DND-41 (cell line): ENCODE measurements around the gene ADORA3.

ENCODE experiments used
- ATAC-seq: fragments of 200-7000 bp; cut with Tn5 transposase; 3 replicates; pipeline ENCODE4 v1.9.1; 2021; ENCODE audit warnings: low read depth; ENCODE audit not compliant: insufficient read depth
- DNase-seq: peaks from one replicate; pipeline ENCODE4 v3.0.0-alpha.2; 2020
- H2AFZ ChIP-seq: 2 replicates; pipeline ENCODE4 v1.6.0; 2012; ENCODE audit warnings: low read depth, low read length
- H3K27ac ChIP-seq: 2 replicates; pipeline ENCODE4 v1.5.1; 2012; ENCODE audit warnings: low read length, inconsistent platforms
- H3K27me3 ChIP-seq: fragments of 200-600 bp; sonication (generic); 2 replicates; pipeline ENCODE4 v1.6.0; 2012; ENCODE audit warnings: low read length, mild to moderate bottlenecking, inconsistent platforms; ENCODE audit not compliant: insufficient read depth, poor library complexity
- H3K36me3 ChIP-seq: 2 replicates; pipeline ENCODE4 v1.5.1; 2012; ENCODE audit warnings: low read length, inconsistent platforms; ENCODE audit not compliant: insufficient read depth
- H3K4me1 ChIP-seq: 2 replicates; pipeline ENCODE4 v1.5.1; 2012; ENCODE audit warnings: mild to moderate bottlenecking, low read length; ENCODE audit not compliant: insufficient read depth
- H3K4me2 ChIP-seq: 2 replicates; pipeline ENCODE4 v1.6.0; 2012; ENCODE audit warnings: mild to moderate bottlenecking, moderate library complexity, low read length, inconsistent platforms; ENCODE audit not compliant: insufficient read depth
- H3K4me3 ChIP-seq, 2 experiments: fragments of 200-600 bp in 1 of 2; shearing (Covaris generic) in 1 of 2; 2 replicates each; pipeline ENCODE4 v1.5.1; 2012 to 2016; ENCODE audit warnings: inconsistent platforms in 2 of 2, low read length in 2 of 2, mild to moderate bottlenecking in 2 of 2, low read depth in 1 of 2, moderate library complexity in 1 of 2
- H3K79me2 ChIP-seq: 2 replicates; pipeline ENCODE4 v1.6.0; 2012; ENCODE audit warnings: low read length, inconsistent platforms; ENCODE audit not compliant: insufficient read depth
- H3K9ac ChIP-seq: 2 replicates; pipeline ENCODE4 v1.6.0; 2012; ENCODE audit warnings: low read depth, mild to moderate bottlenecking, inconsistent platforms, low read length, moderate library complexity
- H3K9me3 ChIP-seq: 2 replicates; pipeline ENCODE4 v1.5.1; 2012; ENCODE audit warnings: low read length, moderate library complexity, mild to moderate bottlenecking, inconsistent platforms; ENCODE audit not compliant: insufficient read depth, severe bottlenecking
- H4K20me1 ChIP-seq: 2 replicates; pipeline ENCODE4 v1.6.0; 2012; ENCODE audit warnings: low read length; ENCODE audit not compliant: insufficient read depth
- EZH2 ChIP-seq: IDR thresholded peaks from 3 replicates; pipeline ENCODE4 v1.6.1; 2012; ENCODE audit warnings: borderline replicate concordance, low read depth, mild to moderate bottlenecking, moderate library complexity, low read length, inconsistent platforms; ENCODE audit not compliant: severe bottlenecking
- TF ChIP-seq, protein P1 (sequence below): IDR thresholded peaks from 2 replicates; pipeline ENCODE4 v1.5.1; 2012; ENCODE audit warnings: borderline replicate concordance, low read length, moderate library complexity, mild to moderate bottlenecking; ENCODE audit not compliant: poor library complexity, severe bottlenecking; ENCODE audit errors: extremely low read depth

Gene ADORA3

DNA sequence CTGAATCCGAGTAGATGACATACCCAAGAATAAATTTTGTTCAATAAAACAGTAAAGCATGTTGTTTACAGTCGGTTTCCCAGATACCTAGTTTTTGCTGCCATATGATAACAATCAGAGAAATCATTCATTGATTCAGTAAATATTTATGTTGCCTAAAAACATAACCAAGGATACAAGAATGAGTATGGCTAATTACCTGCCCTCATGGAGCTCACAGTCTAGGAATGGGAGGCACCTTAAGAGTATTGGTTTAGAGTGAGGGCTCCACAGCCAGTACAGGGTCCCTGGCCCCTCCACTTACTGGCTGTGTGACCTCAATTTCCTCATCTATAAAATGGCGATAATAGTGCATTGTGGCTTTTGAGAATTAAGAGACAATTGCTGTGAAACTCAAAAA lies 53.2 kb downstream of the ADORA3 start:
- Histone ChIP-seq H3K27ac (peak overlapping the region; percentile 98), H3K4me1 (peaks cover 70% of the 10 kb centered on the region), H3K79me2 (peaks cover 99% of the 10 kb centered on the region), H2AFZ (peak overlapping the region; percentile 100; the same call in 1 of the 2 replicates), H3K27me3 (no peaks in the 10 kb centered on the region), H3K4me2 (peak overlapping the region; percentile 87), H4K20me1 (peaks cover 8% of the 10 kb centered on the region; the same call in 1 of the 2 replicates), H3K9me3 (no peaks in the 10 kb centered on the region), H3K9ac (peak overlapping the region; percentile 96), H3K36me3 (peaks cover 61% of the 10 kb centered on the region), H3K4me3 (peak overlapping the region; percentile 97 to 98)
- no peak for DNase-seq
- ATAC-seq: no peak
- TF ChIP-seq EZH2: no peak
- TF ChIP-seq, protein P1, sequence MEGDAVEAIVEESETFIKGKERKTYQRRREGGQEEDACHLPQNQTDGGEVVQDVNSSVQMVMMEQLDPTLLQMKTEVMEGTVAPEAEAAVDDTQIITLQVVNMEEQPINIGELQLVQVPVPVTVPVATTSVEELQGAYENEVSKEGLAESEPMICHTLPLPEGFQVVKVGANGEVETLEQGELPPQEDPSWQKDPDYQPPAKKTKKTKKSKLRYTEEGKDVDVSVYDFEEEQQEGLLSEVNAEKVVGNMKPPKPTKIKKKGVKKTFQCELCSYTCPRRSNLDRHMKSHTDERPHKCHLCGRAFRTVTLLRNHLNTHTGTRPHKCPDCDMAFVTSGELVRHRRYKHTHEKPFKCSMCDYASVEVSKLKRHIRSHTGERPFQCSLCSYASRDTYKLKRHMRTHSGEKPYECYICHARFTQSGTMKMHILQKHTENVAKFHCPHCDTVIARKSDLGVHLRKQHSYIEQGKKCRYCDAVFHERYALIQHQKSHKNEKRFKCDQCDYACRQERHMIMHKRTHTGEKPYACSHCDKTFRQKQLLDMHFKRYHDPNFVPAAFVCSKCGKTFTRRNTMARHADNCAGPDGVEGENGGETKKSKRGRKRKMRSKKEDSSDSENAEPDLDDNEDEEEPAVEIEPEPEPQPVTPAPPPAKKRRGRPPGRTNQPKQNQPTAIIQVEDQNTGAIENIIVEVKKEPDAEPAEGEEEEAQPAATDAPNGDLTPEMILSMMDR: no peak

- H3K27ac ChIP-seq: peak overlapping the region; percentile 98
- H2AFZ ChIP-seq: peak overlapping the region; percentile 100
- H3K4me1 ChIP-seq: peaks cover 66% of the 10 kb centered on the region
- H3K79me2 ChIP-seq: peaks cover 99% of the 10 kb centered on the region
- DNase-seq (no peak), ATAC-seq (no peak)
- peak overlapping the region; percentile 87 for H3K4me2 ChIP-seq
- H4K20me1 ChIP-seq: peaks cover 8% of the 10 kb centered on the region; the same call in 1 of the 2 replicates
- no peaks in the 10 kb centered on the region for H3K9me3 ChIP-seq
- peak overlapping the region; percentile 97 to 98 for H3K4me3 ChIP-seq
- H3K36me3 ChIP-seq: peaks cover 61% of the 10 kb centered on the region
- peak overlapping the region; percentile 96 for H3K9ac ChIP-seq
- H3K27me3 ChIP-seq: no peaks in the 10 kb centered on the region
- no peak for TF ChIP-seq EZH2
Measured at GRCh38 chr1:111449703-111450017, 53.8 kb downstream of the ADORA3 start.
